Neural progenitor cell (in vitro differentiated cells): Measurements from ENCODE around the gene UBXN1. TPM values are rescaled to one million over a fixed set of nuclear protein-coding genes. Genes with fewer than 3 reads are reported as not detected.

Source experiments
- DNase-seq: peaks from one replicate; pipeline ENCODE4 v3.0.0-alpha.2; 2016; ENCODE audit warnings: low spot score
- H2AFZ ChIP-seq: fragments of 200-600 bp; sonication (generic); replicated peaks from 2 replicates; pipeline ENCODE4 v1.6.1; 2016; ENCODE audit warnings: antibody characterized with exemption
- H3F3A ChIP-seq: fragments of 200-600 bp; sonication (generic); 2 replicates; pipeline ENCODE4 v1.6.1; 2016; ENCODE audit warnings: antibody characterized with exemption, low read depth
- H3K27ac ChIP-seq: fragments of 200-600 bp; sonication (generic); 2 replicates; pipeline ENCODE4 v1.5.1; 2016; ENCODE audit warnings: mild to moderate bottlenecking
- H3K27me3 ChIP-seq: fragments of 200-600 bp; sonication (generic); 2 replicates; pipeline ENCODE4 v1.6.1; 2016; ENCODE audit warnings: mild to moderate bottlenecking, moderate library complexity
- H3K36me3 ChIP-seq: fragments of 200-600 bp; sonication (generic); 2 replicates; pipeline ENCODE4 v1.5.1; 2016
- H3K4me1 ChIP-seq: fragments of 200-600 bp; sonication (generic); 2 replicates; pipeline ENCODE4 v1.6.1; 2016; ENCODE audit warnings: mixed run types
- H3K4me2 ChIP-seq: fragments of 200-600 bp; sonication (generic); 2 replicates; pipeline ENCODE4 v1.6.1; 2016
- H3K4me3 ChIP-seq: fragments of 200-600 bp; sonication (generic); 2 replicates; pipeline ENCODE4 v1.5.1; 2016
- H3K79me2 ChIP-seq: fragments of 200-600 bp; sonication (generic); 2 replicates; pipeline ENCODE4 v1.6.1; 2016; ENCODE audit warnings: low read depth
- H3K9ac ChIP-seq: fragments of 200-600 bp; sonication (generic); 2 replicates; pipeline ENCODE4 v1.6.1; 2016
- H3K9me3 ChIP-seq: fragments of 200-600 bp; sonication (generic); 2 replicates; pipeline ENCODE4 v1.5.1; 2016; ENCODE audit warnings: low read depth
- H4K20me1 ChIP-seq: fragments of 200-600 bp; sonication (generic); 2 replicates; pipeline ENCODE4 v1.6.1; 2016; ENCODE audit warnings: low read depth
- H3K27ac Mint-ChIP-seq: 3 replicates; pipeline ENCODE4 v1.8.0; 2021; ENCODE audit warnings: mixed read lengths
- H3K27me3 Mint-ChIP-seq: 2 replicates; pipeline ENCODE4 v1.8.0; 2022; ENCODE audit warnings: low read depth, mild to moderate bottlenecking, inconsistent platforms, moderate library complexity, mixed read lengths; ENCODE audit not compliant: insufficient read depth
- H3K36me3 Mint-ChIP-seq: 3 replicates; pipeline ENCODE4 v1.8.0; 2021; ENCODE audit warnings: mixed read lengths
- H3K4me1 Mint-ChIP-seq: 3 replicates; pipeline ENCODE4 v1.8.0; 2021; ENCODE audit warnings: mixed read lengths
- H3K4me3 Mint-ChIP-seq: 3 replicates; pipeline ENCODE4 v1.8.0; 2021; ENCODE audit warnings: mild to moderate bottlenecking, moderate library complexity, mixed read lengths
- H3K9me3 Mint-ChIP-seq: 3 replicates; pipeline ENCODE4 v1.8.0; 2020; ENCODE audit warnings: mixed read lengths
- CTCF ChIP-seq: fragments of 200-600 bp; sonication (generic); IDR thresholded peaks from 2 replicates; pipeline ENCODE4 v1.5.1; 2017; ENCODE audit warnings: antibody characterized with exemption, mild to moderate bottlenecking
- EZH2 ChIP-seq: fragments of 200-600 bp; sonication (generic); IDR thresholded peaks from 2 replicates; pipeline ENCODE4 v1.6.1; 2017; ENCODE audit warnings: antibody characterized with exemption, mild to moderate bottlenecking, moderate library complexity
- EZH2phosphoT487 ChIP-seq: fragments of 200-600 bp; sonication (generic); IDR thresholded peaks from 2 replicates; pipeline ENCODE4 v1.6.1; 2017; ENCODE audit warnings: antibody characterized with exemption
- total RNA-seq: library from RNA; depleted of rRNA; stranded (reverse); fragments of >200 nt; gene quantifications from 2 replicates; pipeline ENCODE4 v1.2.3, GENCODE V29; 2015; ENCODE audit warnings: low replicate concordance

The UBXN1 gene
- total RNA-seq, 1 donor from 2014 or later: 60.7 TPM

GRCh38 chr11:62671608-62672389, 7.1 kb downstream of the UBXN1 start, which contains the start of the genes LBHD1 and UQCC3:
TSS of gene LBHD1 (minus strand) at chr11:62672267. CDS start at chr11:62670031, 2,236 bp downstream.
TSS of gene UQCC3 (plus strand) at chr11:62671673. CDS start at chr11:62671746, 73 bp downstream.
- Histone ChIP-seq H3K4me1 (peaks cover 6% of the 10 kb centered on the region), H3K79me2 (peaks cover 41% of the 10 kb centered on the region), H3K27ac (peak within 1 kb of the TSS; percentile 23), H3K27me3 (no peaks in the 10 kb centered on the region), H4K20me1 (peaks cover 6% of the 10 kb centered on the region), H3K4me2 (peak within 1 kb of the TSS; percentile 97), H3K36me3 (no peaks in the 10 kb centered on the region), H3K4me3 (peak within 1 kb of the TSS; percentile 85), H3K9me3 (no peaks in the 10 kb centered on the region), H3K9ac (peak within 1 kb of the TSS; percentile 70), H2AFZ (peak within 1 kb of the TSS; percentile 84), H3F3A (peaks cover 73% of the 10 kb centered on the region)
- peaks cover 13% of the 10 kb centered on the region for H3K36me3 Mint-ChIP-seq
- no peaks in the 10 kb centered on the region for H3K27me3 Mint-ChIP-seq
- H3K4me1 Mint-ChIP-seq: peaks cover 30% of the 10 kb centered on the region
- peak within 1 kb of the TSS; percentile 100 for H3K4me3 Mint-ChIP-seq
- H3K27ac Mint-ChIP-seq: peak within 1 kb of the TSS; percentile 99
- H3K9me3 Mint-ChIP-seq: no peaks in the 10 kb centered on the region
- TF ChIP-seq CTCF: no peak
- TF ChIP-seq EZH2phosphoT487: no peak
- TF ChIP-seq EZH2: no peak
- peak; percentile 95 for DNase-seq

GRCh38 chr11:62671236-62671607, 7.7 kb downstream of the UBXN1 start:
- Histone ChIP-seq H3K9ac (peak overlapping the region; percentile 70), H4K20me1 (peaks cover 12% of the 10 kb centered on the region), H3K9me3 (no peaks in the 10 kb centered on the region), H3K27me3 (no peaks in the 10 kb centered on the region), H3K4me1 (peaks cover 11% of the 10 kb centered on the region), H3K36me3 (no peaks in the 10 kb centered on the region), H3K4me2 (peak overlapping the region; percentile 97), H3K27ac (peak overlapping the region; percentile 23), H3K79me2 (peaks cover 47% of the 10 kb centered on the region), H2AFZ (peak overlapping the region; percentile 84), H3F3A (peaks cover 77% of the 10 kb centered on the region), H3K4me3 (peak overlapping the region; percentile 85)
- Mint-ChIP-seq H3K27me3 (peaks cover 2% of the 10 kb centered on the region), H3K4me1 (peaks cover 34% of the 10 kb centered on the region), H3K4me3 (peak overlapping the region; percentile 100), H3K36me3 (peaks cover 12% of the 10 kb centered on the region), H3K9me3 (no peaks in the 10 kb centered on the region), H3K27ac (peak overlapping the region; percentile 99)
- DNase-seq: no peak
- TF ChIP-seq EZH2 (no peak), CTCF (no peak), EZH2phosphoT487 (no peak)

- peak overlapping the region; percentile 66 for H3K27ac ChIP-seq
- no peaks in the 10 kb centered on the region for H3K36me3 ChIP-seq
- H3K27ac Mint-ChIP-seq: peak overlapping the region; percentile 35
- peak overlapping the region; percentile 100 for H3K4me3 Mint-ChIP-seq
- H3K9me3 ChIP-seq: no peaks in the 10 kb centered on the region
- H3K4me1 Mint-ChIP-seq: peaks cover 37% of the 10 kb centered on the region
- no peaks in the 10 kb centered on the region for H3K27me3 ChIP-seq
- TF ChIP-seq EZH2phosphoT487: no peak
- TF ChIP-seq CTCF: no peak
- no peak for TF ChIP-seq EZH2
- H2AFZ ChIP-seq: no peak overlapping the region
- H3K4me2 ChIP-seq: no peak overlapping the region
- H3K79me2 ChIP-seq: peaks cover 58% of the 10 kb centered on the region
- no peak overlapping the region for H3K4me3 ChIP-seq
- DNase-seq: peak; percentile 34
- H3K36me3 Mint-ChIP-seq: peaks cover 7% of the 10 kb centered on the region
- H3K9me3 Mint-ChIP-seq: no peaks in the 10 kb centered on the region
- peaks cover 81% of the 10 kb centered on the region for H3F3A ChIP-seq
- H3K9ac ChIP-seq: no peak overlapping the region
- H3K27me3 Mint-ChIP-seq: peaks cover 5% of the 10 kb centered on the region
- peaks cover 17% of the 10 kb centered on the region for H4K20me1 ChIP-seq
- peaks cover 14% of the 10 kb centered on the region for H3K4me1 ChIP-seq
These were observed 9.3 kb downstream of the UBXN1 start for GRCh38 chr11:62669420-62670161.
